ENCODE results near the gene LTA.

Gene LTA

GRCh38 chr6:31569861-31570536 is 2.1 kb upstream of the LTA start:
- DNase-seq (ENCODE audit: low spot score), result no peak

GRCh38 chr6:31573239-31574105 is 1.4 kb downstream of the LTA start:
- DNase-seq (ENCODE audit: low spot score), result no peak

- no peak for DNase-seq (ENCODE audit: low spot score)
Observed at GRCh38 chr6:31574106-31575061, 2.3 kb downstream of the LTA start.

- DNase-seq (ENCODE audit: low spot score), result peak; percentile 53
Observed at GRCh38 chr6:31575335-31575901, 3.3 kb downstream of the LTA start, which contains the start of gene TNF. Gene TNF (plus strand): TSS chr6:31575565. CDS start chr6:31575742, 177 bp downstream.

GRCh38 chr6:31575952-31576685 is 4.0 kb downstream of the LTA start:
- no peak for DNase-seq (ENCODE audit: low spot score)

GRCh38 chr6:31576897-31577578 is 4.9 kb downstream of the LTA start:
- no peak for DNase-seq (ENCODE audit: low spot score)

- DNase-seq (ENCODE audit: low spot score), result no peak
Observed at GRCh38 chr6:31577579-31577966, 5.5 kb downstream of the LTA start.

GRCh38 chr6:31578184-31579118 is 6.4 kb downstream of the LTA start:
- DNase-seq (ENCODE audit: low spot score), result no peak

- no peak for DNase-seq (ENCODE audit: low spot score)
Observed at GRCh38 chr6:31579119-31579505, 7.0 kb downstream of the LTA start.

GRCh38 chr6:31579546-31580437 is 7.7 kb downstream of the LTA start:
- no peak for DNase-seq (ENCODE audit: low spot score)

GRCh38 chr6:31580438-31580740 is 8.3 kb downstream of the LTA start:
- DNase-seq (ENCODE audit: low spot score), result no peak

GRCh38 chr6:31580807-31581433 is 8.8 kb downstream of the LTA start:
- peak; percentile 83 for DNase-seq (ENCODE audit: low spot score)

- no peak for DNase-seq (ENCODE audit: low spot score)
Observed at GRCh38 chr6:31581434-31582229, 9.5 kb downstream of the LTA start.

- no peak for DNase-seq (ENCODE audit: low spot score)
Observed at GRCh38 chr6:31582230-31582643, 10.1 kb downstream of the LTA start, which contains the start of gene LTB. Gene LTB (minus strand): TSS chr6:31582424. CDS start chr6:31582417, 7 bp downstream.

- no peak for DNase-seq (ENCODE audit: low spot score)
Observed at GRCh38 chr6:31585491-31585890, 13.4 kb downstream of the LTA start.

- peak; percentile 52 for DNase-seq (ENCODE audit: low spot score)
Observed at GRCh38 chr6:31586008-31586407, 13.9 kb downstream of the LTA start, which contains the start of gene LST1. Gene LST1 (plus strand): TSS chr6:31586277. CDS start chr6:31587300, 1,023 bp downstream.

All from Ammon's horn (tissue), 1 donor.